Measurements from ENCODE around the gene ZNF71.

ZNF71 gene

GRCh38 chr19:56608274-56608964 is 13.3 kb downstream of the ZNF71 start:
- peaks cover 37% of the 10 kb centered on the region for H3K9me3 Mint-ChIP-seq
- H3K27ac Mint-ChIP-seq = no peak overlapping the region
- no peaks in the 10 kb centered on the region for H3K27me3 Mint-ChIP-seq
- H3K36me3 Mint-ChIP-seq = peaks cover 63% of the 10 kb centered on the region
- H3K4me1 Mint-ChIP-seq = peaks cover 3% of the 10 kb centered on the region
- no peak overlapping the region for H3K4me3 Mint-ChIP-seq

- peaks cover 3% of the 10 kb centered on the region for H3K4me1 Mint-ChIP-seq
- no peak overlapping the region for H3K4me3 Mint-ChIP-seq
- H3K27ac Mint-ChIP-seq = no peak overlapping the region
- H3K36me3 Mint-ChIP-seq = peaks cover 73% of the 10 kb centered on the region
- H3K9me3 Mint-ChIP-seq = peaks cover 53% of the 10 kb centered on the region
- H3K27me3 Mint-ChIP-seq = no peaks in the 10 kb centered on the region
These were observed 16.2 kb downstream of the ZNF71 start for GRCh38 chr19:56611288-56611687.

GRCh38 chr19:56612737-56613136 is 17.6 kb downstream of the ZNF71 start:
- Mint-ChIP-seq H3K4me1 (peaks cover 3% of the 10 kb centered on the region), H3K36me3 (peaks cover 81% of the 10 kb centered on the region), H3K9me3 (peaks cover 59% of the 10 kb centered on the region), H3K27ac (no peak overlapping the region), H3K4me3 (no peak overlapping the region), H3K27me3 (no peaks in the 10 kb centered on the region)

- peaks cover 59% of the 10 kb centered on the region for H3K9me3 Mint-ChIP-seq
- H3K27me3 Mint-ChIP-seq = no peaks in the 10 kb centered on the region
- peaks cover 3% of the 10 kb centered on the region for H3K4me1 Mint-ChIP-seq
- no peak overlapping the region for H3K4me3 Mint-ChIP-seq
- no peak overlapping the region for H3K27ac Mint-ChIP-seq
- H3K36me3 Mint-ChIP-seq = peaks cover 81% of the 10 kb centered on the region
These were observed 18.5 kb downstream of the ZNF71 start for GRCh38 chr19:56613639-56614038.

- H3K27me3 Mint-ChIP-seq = no peaks in the 10 kb centered on the region
- peaks cover 42% of the 10 kb centered on the region for H3K9me3 Mint-ChIP-seq
- no peaks in the 10 kb centered on the region for H3K4me1 Mint-ChIP-seq
- peaks cover 79% of the 10 kb centered on the region for H3K36me3 Mint-ChIP-seq
- H3K27ac Mint-ChIP-seq = no peak overlapping the region
- H3K4me3 Mint-ChIP-seq = no peak overlapping the region
These were observed 22.4 kb downstream of the ZNF71 start for GRCh38 chr19:56617531-56617930.

GRCh38 chr19:56619121-56619520 is 24.0 kb downstream of the ZNF71 start:
- Mint-ChIP-seq H3K9me3 (peaks cover 29% of the 10 kb centered on the region), H3K36me3 (peaks cover 73% of the 10 kb centered on the region), H3K4me3 (no peak overlapping the region), H3K27me3 (no peaks in the 10 kb centered on the region), H3K4me1 (no peaks in the 10 kb centered on the region), H3K27ac (no peak overlapping the region)

GRCh38 chr19:56622374-56622773 is 27.3 kb downstream of the ZNF71 start:
- H3K27me3 Mint-ChIP-seq = no peaks in the 10 kb centered on the region
- H3K4me1 Mint-ChIP-seq = no peaks in the 10 kb centered on the region
- peaks cover 58% of the 10 kb centered on the region for H3K36me3 Mint-ChIP-seq
- H3K27ac Mint-ChIP-seq = no peak overlapping the region
- peaks cover 21% of the 10 kb centered on the region for H3K9me3 Mint-ChIP-seq
- H3K4me3 Mint-ChIP-seq = no peak overlapping the region

GRCh38 chr19:56623006-56623405 is 27.9 kb downstream of the ZNF71 start:
- H3K27me3 Mint-ChIP-seq = no peaks in the 10 kb centered on the region
- H3K9me3 Mint-ChIP-seq = peaks cover 17% of the 10 kb centered on the region
- no peak overlapping the region for H3K4me3 Mint-ChIP-seq
- no peaks in the 10 kb centered on the region for H3K4me1 Mint-ChIP-seq
- peaks cover 52% of the 10 kb centered on the region for H3K36me3 Mint-ChIP-seq
- H3K27ac Mint-ChIP-seq = no peak overlapping the region

GRCh38 chr19:56625708-56626107 is 30.6 kb downstream of the ZNF71 start:
- H3K27ac Mint-ChIP-seq = no peak overlapping the region
- no peak overlapping the region for H3K4me3 Mint-ChIP-seq
- H3K9me3 Mint-ChIP-seq = peaks cover 15% of the 10 kb centered on the region
- no peaks in the 10 kb centered on the region for H3K27me3 Mint-ChIP-seq
- H3K4me1 Mint-ChIP-seq = no peaks in the 10 kb centered on the region
- peaks cover 39% of the 10 kb centered on the region for H3K36me3 Mint-ChIP-seq

GRCh38 chr19:56633021-56633420 is 37.9 kb downstream of the ZNF71 start:
- Mint-ChIP-seq H3K27ac (no peak overlapping the region), H3K4me3 (no peak overlapping the region), H3K9me3 (peaks cover 11% of the 10 kb centered on the region), H3K36me3 (peaks cover 8% of the 10 kb centered on the region), H3K27me3 (no peaks in the 10 kb centered on the region), H3K4me1 (no peaks in the 10 kb centered on the region)

- peaks cover 7% of the 10 kb centered on the region for H3K27me3 Mint-ChIP-seq
- H3K4me1 Mint-ChIP-seq = no peaks in the 10 kb centered on the region
- H3K9me3 Mint-ChIP-seq = peaks cover 19% of the 10 kb centered on the region
- H3K36me3 Mint-ChIP-seq = peaks cover 12% of the 10 kb centered on the region
- no peak overlapping the region for H3K27ac Mint-ChIP-seq
- H3K4me3 Mint-ChIP-seq = no peak overlapping the region
These were observed 43.0 kb downstream of the ZNF71 start for GRCh38 chr19:56637976-56638555.

- peaks cover 24% of the 10 kb centered on the region for H3K9me3 Mint-ChIP-seq
- no peak overlapping the region for H3K4me3 Mint-ChIP-seq
- no peaks in the 10 kb centered on the region for H3K4me1 Mint-ChIP-seq
- H3K36me3 Mint-ChIP-seq = peaks cover 16% of the 10 kb centered on the region
- no peak overlapping the region for H3K27ac Mint-ChIP-seq
- peaks cover 11% of the 10 kb centered on the region for H3K27me3 Mint-ChIP-seq
These were observed 44.1 kb downstream of the ZNF71 start for GRCh38 chr19:56639217-56639616.

- H3K27me3 Mint-ChIP-seq = peaks cover 18% of the 10 kb centered on the region
- H3K36me3 Mint-ChIP-seq = peaks cover 20% of the 10 kb centered on the region
- no peak within 1 kb of the TSS for H3K27ac Mint-ChIP-seq
- H3K4me3 Mint-ChIP-seq = no peak within 1 kb of the TSS
- H3K4me1 Mint-ChIP-seq = no peaks in the 10 kb centered on the region
- H3K9me3 Mint-ChIP-seq = peaks cover 41% of the 10 kb centered on the region
These were observed 47.8 kb downstream of the ZNF71 start, which contains the start of gene SMIM17 for GRCh38 chr19:56642711-56643459. TSS of gene SMIM17 (plus strand) at chr19:56643159. CDS start at chr19:56645668, 2,509 bp downstream.

GRCh38 chr19:56643460-56643955 is 48.4 kb downstream of the ZNF71 start:
- Mint-ChIP-seq H3K27ac (no peak overlapping the region), H3K36me3 (peaks cover 22% of the 10 kb centered on the region), H3K9me3 (peaks cover 43% of the 10 kb centered on the region), H3K27me3 (peaks cover 18% of the 10 kb centered on the region), H3K4me3 (no peak overlapping the region), H3K4me1 (no peaks in the 10 kb centered on the region)

- H3K9me3 Mint-ChIP-seq = peaks cover 18% of the 10 kb centered on the region
- H3K4me1 Mint-ChIP-seq = no peaks in the 10 kb centered on the region
- H3K36me3 Mint-ChIP-seq = peaks cover 3% of the 10 kb centered on the region
- H3K27ac Mint-ChIP-seq = no peak overlapping the region
- H3K4me3 Mint-ChIP-seq = no peak overlapping the region
- no peaks in the 10 kb centered on the region for H3K27me3 Mint-ChIP-seq
These were observed 59.0 kb downstream of the ZNF71 start for GRCh38 chr19:56654151-56654550.
